GM06990 (cell line): ENCODE measurements around the gene BUD31.
"Not testable (repeated sequence)": the region's sequence is repeated elsewhere in the genome, so short reads cannot be mapped to it uniquely, and the experiment has no call there.

Experiments
- DNase-seq: peaks from one replicate; pipeline ENCODE4 v3.0.0-alpha.2; 2011; ENCODE audit not compliant: insufficient read length; ENCODE audit errors: extremely low read depth
- H3K27me3 ChIP-seq: replicated peaks from 2 replicates; pipeline ENCODE4 v1.6.0; 2011; ENCODE audit warnings: low read length; ENCODE audit not compliant: control insufficient read depth, insufficient read depth
- H3K36me3 ChIP-seq: 2 replicates; pipeline ENCODE4 v1.5.1; 2011; ENCODE audit warnings: low read length; ENCODE audit not compliant: control insufficient read depth, insufficient read depth
- H3K4me3 ChIP-seq: replicated peaks from 2 replicates; pipeline ENCODE4 v1.5.1; 2011; ENCODE audit warnings: low read depth, mild to moderate bottlenecking, control low read depth, low read length
- TF ChIP-seq, protein P1 (sequence below): IDR thresholded peaks from 2 replicates; pipeline ENCODE4 v1.5.1; 2011; ENCODE audit warnings: low read length, control low read depth, mild to moderate bottlenecking, inconsistent platforms; ENCODE audit not compliant: insufficient read depth, poor library complexity, severe bottlenecking

The BUD31 gene

DNA sequence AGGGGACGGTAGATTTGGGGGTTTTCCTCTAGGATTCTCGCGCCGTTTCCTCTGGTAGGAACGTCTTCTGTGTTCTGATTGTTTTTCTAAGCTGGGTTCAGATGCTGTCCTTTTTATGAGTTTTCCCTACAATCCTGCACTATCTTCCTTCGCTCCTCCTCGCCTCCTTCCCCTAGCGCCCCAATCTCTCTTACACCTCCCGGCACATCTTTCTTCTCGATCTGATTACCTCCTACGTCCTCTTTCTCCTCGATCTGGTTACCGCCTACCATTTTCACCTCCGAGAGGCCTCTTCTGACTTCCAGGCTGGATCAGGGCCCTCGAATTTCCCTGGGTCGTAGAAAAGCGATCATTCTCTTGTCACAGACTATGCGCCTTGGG, 413 bp downstream of the BUD31 start:
- TF ChIP-seq, protein P1, sequence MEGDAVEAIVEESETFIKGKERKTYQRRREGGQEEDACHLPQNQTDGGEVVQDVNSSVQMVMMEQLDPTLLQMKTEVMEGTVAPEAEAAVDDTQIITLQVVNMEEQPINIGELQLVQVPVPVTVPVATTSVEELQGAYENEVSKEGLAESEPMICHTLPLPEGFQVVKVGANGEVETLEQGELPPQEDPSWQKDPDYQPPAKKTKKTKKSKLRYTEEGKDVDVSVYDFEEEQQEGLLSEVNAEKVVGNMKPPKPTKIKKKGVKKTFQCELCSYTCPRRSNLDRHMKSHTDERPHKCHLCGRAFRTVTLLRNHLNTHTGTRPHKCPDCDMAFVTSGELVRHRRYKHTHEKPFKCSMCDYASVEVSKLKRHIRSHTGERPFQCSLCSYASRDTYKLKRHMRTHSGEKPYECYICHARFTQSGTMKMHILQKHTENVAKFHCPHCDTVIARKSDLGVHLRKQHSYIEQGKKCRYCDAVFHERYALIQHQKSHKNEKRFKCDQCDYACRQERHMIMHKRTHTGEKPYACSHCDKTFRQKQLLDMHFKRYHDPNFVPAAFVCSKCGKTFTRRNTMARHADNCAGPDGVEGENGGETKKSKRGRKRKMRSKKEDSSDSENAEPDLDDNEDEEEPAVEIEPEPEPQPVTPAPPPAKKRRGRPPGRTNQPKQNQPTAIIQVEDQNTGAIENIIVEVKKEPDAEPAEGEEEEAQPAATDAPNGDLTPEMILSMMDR: no peak
- peaks cover 16% of the 10 kb centered on the region for H3K36me3 ChIP-seq
- no peak for DNase-seq

DNA sequence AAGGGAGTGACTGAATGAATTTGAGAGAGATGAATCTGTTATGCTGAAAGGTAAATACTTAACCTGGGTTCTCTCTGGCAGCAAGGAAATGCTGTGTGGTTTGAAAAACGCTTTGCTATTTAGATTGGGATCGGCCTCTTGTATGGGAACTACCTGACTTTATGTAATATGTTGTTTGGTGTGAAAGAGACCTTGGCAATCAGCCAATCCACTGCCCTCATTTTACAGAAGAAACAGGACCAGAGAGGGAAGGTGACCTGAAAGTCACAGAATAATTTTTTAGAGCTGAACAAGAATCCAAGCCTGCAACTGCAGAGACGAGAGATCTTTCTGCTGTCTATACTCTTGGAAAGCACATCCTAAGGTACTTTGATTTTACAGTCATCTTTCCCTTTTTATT, 1.0 kb downstream of the BUD31 start:
- no peaks in the 10 kb centered on the region for H3K27me3 ChIP-seq
- TF ChIP-seq, protein P1: no peak
- no peak for DNase-seq

More for the DNA sequence above, 413 bp downstream of the BUD31 start:
- Histone ChIP-seq H3K27me3 (no peaks in the 10 kb centered on the region), H3K4me3 (peak overlapping the region; percentile 87)

DNA sequence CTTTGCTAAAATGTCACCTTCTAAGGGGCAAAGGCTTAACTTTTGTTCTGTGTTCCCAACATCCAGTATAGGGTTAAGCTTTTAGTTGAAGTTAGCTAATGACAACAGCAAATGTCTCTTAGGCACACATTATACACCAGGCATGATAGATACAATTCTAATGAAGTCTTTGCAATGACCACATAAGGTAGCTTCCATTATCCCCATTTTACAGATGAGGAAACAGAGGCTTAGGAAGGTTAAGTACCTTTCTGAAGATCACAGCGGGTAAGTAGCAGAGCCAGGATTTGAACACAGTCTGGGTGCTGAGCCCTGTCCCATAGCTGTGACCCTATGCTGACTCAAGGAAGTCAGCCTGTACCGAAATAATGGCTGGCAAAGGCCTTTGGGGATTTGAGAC, 1.9 kb downstream of the BUD31 start:
- no peak for DNase-seq
- H3K4me3 ChIP-seq: no peak overlapping the region
- H3K36me3 ChIP-seq: peaks cover 13% of the 10 kb centered on the region
- no peaks in the 10 kb centered on the region for H3K27me3 ChIP-seq
- TF ChIP-seq, protein P1: no peak

More for the DNA sequence above, 1.0 kb downstream of the BUD31 start:
- peak overlapping the region; percentile 87 for H3K4me3 ChIP-seq
- H3K36me3 ChIP-seq: peaks cover 12% of the 10 kb centered on the region

GRCh38 chr7:99415513-99416127, 6.9 kb downstream of the BUD31 start:
- not testable (repeated sequence) for H3K4me3 ChIP-seq, H3K27me3 ChIP-seq, DNase-seq
- H3K36me3 ChIP-seq: peaks cover 33% of the 10 kb centered on the region
- TF ChIP-seq, protein P1: peak; percentile 46

- TF ChIP-seq, protein P1: no peak
- Histone ChIP-seq H3K36me3 (peaks cover 28% of the 10 kb centered on the region), H3K27me3 (no peaks in the 10 kb centered on the region)
Observed at GRCh38 chr7:99418260-99418659, 9.5 kb downstream of the BUD31 start.

More at GRCh38 chr7:99418260-99418659, 9.5 kb downstream of the BUD31 start:
- H3K4me3 ChIP-seq: no peak overlapping the region
- DNase-seq: no peak
